Vagina (tissue), 2 donors: ENCODE measurements around the gene ZCCHC9. TPM values are rescaled to one million over a fixed set of nuclear protein-coding genes. Genes with fewer than 3 reads are reported as not detected.
A peak's percentile ranks its signal among the peaks of the same experiment; 100 is the strongest.

Experiments
- DNase-seq, 2 donors: peaks; one replicate each; pipeline ENCODE4 v3.0.0-alpha.2; 2017; ENCODE audit errors: extremely low spot score in 2 of 2
- H3K27ac ChIP-seq: fragments of 200-600 bp; sonication (generic); one replicate; pipeline ENCODE4 v1.5.1; 2019
- H3K27me3 ChIP-seq: fragments of 200-600 bp; sonication (generic); one replicate; pipeline ENCODE4 v1.5.1; 2019
- H3K36me3 ChIP-seq, 2 donors: fragments of 200-600 bp; sonication (generic); one replicate each; pipeline ENCODE4 v1.5.1; 2017 to 2019
- H3K4me1 ChIP-seq: fragments of 200-600 bp; sonication (generic); one replicate; pipeline ENCODE4 v1.5.1; 2019
- H3K4me3 ChIP-seq, 2 donors: fragments of 200-600 bp; sonication (generic); 1 replicate in 1 of 2; 2 replicates in 1 of 2; pipeline ENCODE4 v1.5.1; 2016 to 2019
- H3K9me3 ChIP-seq: fragments of 200-600 bp; sonication (generic); one replicate; pipeline ENCODE4 v1.5.1; 2019
- POLR2A ChIP-seq, 2 donors: fragments of 450-650 bp; IDR thresholded peaks; one replicate each; pipeline ENCODE4 v1.6.1; 2017; ENCODE audit warnings: antibody characterized with exemption in 2 of 2, mild to moderate bottlenecking in 2 of 2, moderate library complexity in 2 of 2
- POLR2AphosphoS5 ChIP-seq, 2 donors: sonication (generic); formaldehyde crosslinking; IDR thresholded peaks; one replicate each; pipeline ENCODE4 v1.9.0; 2017; ENCODE audit warnings: antibody characterized with exemption in 2 of 2, mild to moderate bottlenecking in 2 of 2, low read depth in 1 of 2; ENCODE audit not compliant: insufficient read depth in 1 of 2
- intact Hi-C: fragments of 100-400 bp; cut with DNase I; formaldehyde crosslinking; loops from one replicate; pipeline ENCODE4 v1.15.1; 2023
- total RNA-seq: library from RNA; depleted of rRNA; stranded (reverse); fragments of >200 nt; gene quantifications from one replicate; pipeline ENCODE4 v1.2.3, GENCODE V29; 2016
- TF ChIP-seq, protein P1 (sequence below), 3 experiments: fragments of 450-650 bp in 2 of 3; fragments of 200-600 bp in 1 of 3; sonication (generic) in 1 of 3; IDR thresholded peaks; one replicate each; pipeline ENCODE4 v1.5.1; 2017 to 2019; ENCODE audit warnings: antibody characterized with exemption in 3 of 3, mild to moderate bottlenecking in 2 of 3, moderate library complexity in 2 of 3

ZCCHC9 gene
- total RNA-seq, 1 donor from 2014 or later = 16.7 TPM

DNA sequence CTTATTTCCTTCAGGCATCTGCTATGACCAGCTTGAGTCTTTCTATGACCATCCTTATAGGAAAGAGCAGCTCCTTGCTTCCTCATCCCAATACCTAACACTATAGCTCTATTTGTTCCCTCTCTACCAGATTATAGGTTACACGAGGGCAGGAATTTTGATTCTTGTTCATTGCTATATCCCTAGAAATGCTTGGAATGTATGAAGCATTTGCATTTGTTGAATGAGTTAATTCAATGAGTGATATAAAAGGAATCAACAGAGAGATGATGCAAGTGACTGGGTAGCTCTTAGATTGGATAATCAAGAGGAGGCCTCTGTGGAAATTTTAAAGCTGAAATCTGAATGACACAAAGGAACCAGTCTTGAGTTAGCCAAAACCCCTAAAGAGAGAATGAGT lies 13.9 kb downstream of the ZCCHC9 start:
- H3K9me3 ChIP-seq = no peaks in the 10 kb centered on the region
- no peak overlapping the region for H3K27ac ChIP-seq
- intact Hi-C loops = no loop called here
- DNase-seq = no peak
- H3K4me1 ChIP-seq = no peaks in the 10 kb centered on the region
- TF ChIP-seq, protein P1, sequence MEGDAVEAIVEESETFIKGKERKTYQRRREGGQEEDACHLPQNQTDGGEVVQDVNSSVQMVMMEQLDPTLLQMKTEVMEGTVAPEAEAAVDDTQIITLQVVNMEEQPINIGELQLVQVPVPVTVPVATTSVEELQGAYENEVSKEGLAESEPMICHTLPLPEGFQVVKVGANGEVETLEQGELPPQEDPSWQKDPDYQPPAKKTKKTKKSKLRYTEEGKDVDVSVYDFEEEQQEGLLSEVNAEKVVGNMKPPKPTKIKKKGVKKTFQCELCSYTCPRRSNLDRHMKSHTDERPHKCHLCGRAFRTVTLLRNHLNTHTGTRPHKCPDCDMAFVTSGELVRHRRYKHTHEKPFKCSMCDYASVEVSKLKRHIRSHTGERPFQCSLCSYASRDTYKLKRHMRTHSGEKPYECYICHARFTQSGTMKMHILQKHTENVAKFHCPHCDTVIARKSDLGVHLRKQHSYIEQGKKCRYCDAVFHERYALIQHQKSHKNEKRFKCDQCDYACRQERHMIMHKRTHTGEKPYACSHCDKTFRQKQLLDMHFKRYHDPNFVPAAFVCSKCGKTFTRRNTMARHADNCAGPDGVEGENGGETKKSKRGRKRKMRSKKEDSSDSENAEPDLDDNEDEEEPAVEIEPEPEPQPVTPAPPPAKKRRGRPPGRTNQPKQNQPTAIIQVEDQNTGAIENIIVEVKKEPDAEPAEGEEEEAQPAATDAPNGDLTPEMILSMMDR (IDR thresholded peaks at IDR 0.05) = no peak
- TF ChIP-seq POLR2AphosphoS5 (IDR thresholded peaks at IDR 0.05; ENCODE audit: insufficient read depth in 1 of 2, low read depth in 1 of 2) (no peak), POLR2A (IDR thresholded peaks at IDR 0.05) (no peak)
- peaks cover 0 to 20% of the 10 kb centered on the region in 2 donors for H3K36me3 ChIP-seq
- H3K4me3 ChIP-seq = no peak overlapping the region
- H3K27me3 ChIP-seq = no peaks in the 10 kb centered on the region

DNA sequence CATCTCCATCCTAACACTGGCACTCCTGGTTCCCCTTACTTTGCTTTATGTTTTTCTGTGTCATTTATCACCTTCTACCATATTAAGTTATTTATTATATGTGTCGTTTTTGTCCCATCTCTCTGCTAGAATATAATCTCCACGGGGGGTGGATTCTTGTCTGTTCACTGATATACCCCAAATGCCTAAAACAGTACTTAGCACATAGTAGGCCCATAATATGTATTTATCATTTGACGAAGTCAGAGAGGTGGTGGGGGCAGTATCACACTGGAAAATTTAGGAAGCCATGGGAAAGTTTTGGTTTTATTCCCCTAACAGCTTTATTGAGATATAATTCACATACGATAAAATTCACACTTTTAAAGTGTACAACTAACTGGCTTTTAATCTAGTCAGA lies 14.4 kb downstream of the ZCCHC9 start:
- TF ChIP-seq POLR2A (IDR thresholded peaks at IDR 0.05) = no peak
- TF ChIP-seq POLR2AphosphoS5 (IDR thresholded peaks at IDR 0.05; ENCODE audit: insufficient read depth in 1 of 2, low read depth in 1 of 2) = no peak
- H3K4me1 ChIP-seq = no peaks in the 10 kb centered on the region
- DNase-seq = no peak
- H3K4me3 ChIP-seq = no peak overlapping the region
- H3K27ac ChIP-seq = no peak overlapping the region
- intact Hi-C loops = no loop called here
- no peaks in the 10 kb centered on the region for H3K9me3 ChIP-seq
- peaks cover 0 to 20% of the 10 kb centered on the region in 2 donors for H3K36me3 ChIP-seq
- H3K27me3 ChIP-seq = no peaks in the 10 kb centered on the region

DNA sequence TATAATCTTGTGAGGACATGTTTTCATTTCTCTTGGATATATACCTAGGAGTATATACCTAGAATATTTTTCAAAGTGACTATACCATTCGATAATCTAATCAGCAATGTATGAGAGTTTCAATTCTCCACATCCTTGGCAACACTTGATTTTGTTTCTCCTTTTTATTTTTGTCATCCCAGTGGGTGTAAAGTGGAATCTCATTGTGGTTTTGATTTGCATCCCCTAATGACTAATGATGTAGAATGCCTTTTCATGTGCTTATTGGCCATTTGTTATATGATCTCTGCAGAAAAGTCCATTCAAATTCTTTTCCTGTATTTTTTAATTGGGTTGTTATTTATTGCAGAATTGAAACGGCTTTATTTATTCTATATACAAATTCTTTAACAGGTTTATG lies 15.2 kb downstream of the ZCCHC9 start:
- no peak overlapping the region for H3K27ac ChIP-seq
- intact Hi-C loops = no loop called here
- no peak for DNase-seq
- no peaks in the 10 kb centered on the region for H3K27me3 ChIP-seq
- H3K36me3 ChIP-seq = peaks cover 0 to 19% of the 10 kb centered on the region in 2 donors
- H3K9me3 ChIP-seq = no peaks in the 10 kb centered on the region
- TF ChIP-seq POLR2A (IDR thresholded peaks at IDR 0.05) = no peak
- H3K4me3 ChIP-seq = no peak overlapping the region
- H3K4me1 ChIP-seq = no peaks in the 10 kb centered on the region

DNA sequence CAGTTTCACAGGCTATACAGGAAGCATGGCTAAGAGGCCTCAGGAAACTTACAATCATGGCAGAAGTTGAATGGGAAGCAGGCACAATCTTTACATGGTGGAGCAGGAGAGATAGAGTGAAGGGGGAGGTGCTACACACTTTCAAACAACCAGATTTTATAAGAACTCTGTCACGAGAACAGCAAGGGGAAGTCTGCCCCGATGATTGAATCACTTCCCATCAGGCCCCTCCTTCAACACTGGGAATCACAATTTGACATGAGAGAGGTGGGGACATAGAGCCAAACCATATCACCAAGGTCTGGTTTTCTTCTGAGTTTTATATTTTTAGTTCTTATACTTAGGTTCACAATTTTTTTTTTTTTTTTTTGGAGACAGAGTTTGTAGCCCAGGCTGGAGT lies 16.1 kb downstream of the ZCCHC9 start:
- H3K4me1 ChIP-seq = no peaks in the 10 kb centered on the region
- H3K9me3 ChIP-seq = no peaks in the 10 kb centered on the region
- H3K27ac ChIP-seq = no peak overlapping the region
- H3K36me3 ChIP-seq = peaks cover 0 to 9% of the 10 kb centered on the region in 2 donors
- no peak overlapping the region for H3K4me3 ChIP-seq
- H3K27me3 ChIP-seq = no peaks in the 10 kb centered on the region
- no peak for DNase-seq
- intact Hi-C loops = no loop called here
- TF ChIP-seq POLR2AphosphoS5 (IDR thresholded peaks at IDR 0.05; ENCODE audit: insufficient read depth in 1 of 2, low read depth in 1 of 2) (no peak), POLR2A (IDR thresholded peaks at IDR 0.05) (no peak)
- TF ChIP-seq, protein P1 (IDR thresholded peaks at IDR 0.05) = no peak

DNA sequence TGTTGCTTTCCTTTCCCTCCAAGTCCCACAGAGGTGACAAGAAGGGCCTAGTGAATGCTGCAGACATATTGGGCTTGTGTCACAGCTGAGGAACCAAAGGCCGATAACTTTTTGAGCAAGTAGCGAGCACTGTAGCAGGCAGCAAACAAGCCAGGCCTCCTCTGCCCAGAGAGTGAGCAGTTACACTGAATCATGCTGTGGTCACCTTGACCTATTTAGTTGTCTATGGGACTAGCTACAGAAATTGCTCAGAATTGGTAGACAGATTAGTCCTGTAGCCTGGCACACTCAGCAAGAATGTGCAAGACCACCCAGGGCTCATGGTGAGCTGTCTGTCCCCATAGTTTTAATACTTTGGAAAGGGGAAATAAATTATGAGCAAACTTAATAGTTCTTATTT lies 25.2 kb downstream of the ZCCHC9 start:
- Histone ChIP-seq H3K9me3 (no peaks in the 10 kb centered on the region), H3K4me3 (no peak overlapping the region), H3K36me3 (no peaks in the 10 kb centered on the region), H3K4me1 (no peaks in the 10 kb centered on the region), H3K27ac (no peak overlapping the region), H3K27me3 (no peaks in the 10 kb centered on the region)
- TF ChIP-seq, protein P1 (IDR thresholded peaks at IDR 0.05) = no peak
- TF ChIP-seq POLR2AphosphoS5 (IDR thresholded peaks at IDR 0.05; ENCODE audit: insufficient read depth in 1 of 2, low read depth in 1 of 2) = no peak
- no peak for TF ChIP-seq POLR2A (IDR thresholded peaks at IDR 0.05)
- DNase-seq = no peak
- intact Hi-C loops = no loop called here

DNA sequence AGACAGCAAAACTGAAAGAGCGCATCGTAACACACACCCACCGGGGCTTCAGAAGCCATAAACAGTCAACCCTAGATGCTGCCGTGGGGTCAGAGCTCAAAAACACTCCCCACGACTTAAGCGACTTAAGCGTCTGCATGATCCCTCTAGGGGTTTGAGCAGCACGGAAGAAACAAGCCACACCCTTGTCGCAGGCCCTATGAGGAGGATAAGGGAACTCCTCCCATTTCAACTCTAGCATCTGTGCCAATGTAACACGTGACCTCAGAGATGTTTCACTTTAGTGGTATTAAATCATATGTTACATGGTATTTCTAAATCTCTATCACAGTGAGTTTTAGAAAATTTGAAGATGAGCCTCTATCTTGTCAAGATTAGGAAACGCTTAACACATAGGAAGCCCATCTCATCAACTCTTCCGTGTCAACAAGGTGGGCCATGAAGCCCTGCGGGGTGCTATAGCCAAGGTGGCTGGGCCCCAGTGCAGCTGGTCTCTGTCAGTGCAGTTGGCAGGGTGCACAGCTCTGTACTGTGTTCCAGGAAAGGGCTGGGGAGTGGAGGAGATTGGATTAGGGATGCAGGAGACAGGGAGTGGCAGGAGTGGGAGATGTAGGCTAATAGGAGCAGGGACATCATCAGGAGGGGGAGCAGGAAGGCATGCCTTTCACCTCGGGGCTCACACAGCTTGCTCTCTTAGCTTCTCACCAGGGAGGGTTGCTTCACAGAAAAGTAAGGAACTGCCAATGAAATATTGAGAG lies 33.1 kb downstream of the ZCCHC9 start:
- TF ChIP-seq POLR2AphosphoS5 (IDR thresholded peaks at IDR 0.05; ENCODE audit: insufficient read depth in 1 of 2, low read depth in 1 of 2) (no peak), POLR2A (IDR thresholded peaks at IDR 0.05) (no peak)
- TF ChIP-seq, protein P1 (IDR thresholded peaks at IDR 0.05) = no peak
- H3K9me3 ChIP-seq = no peaks in the 10 kb centered on the region
- H3K27me3 ChIP-seq = no peaks in the 10 kb centered on the region
- no peak overlapping the region for H3K27ac ChIP-seq
- H3K4me3 ChIP-seq = peak overlapping the region in 1 of 2 donors; percentile 9
- H3K4me1 ChIP-seq = no peaks in the 10 kb centered on the region
- intact Hi-C loops = no loop called here
- H3K36me3 ChIP-seq = no peaks in the 10 kb centered on the region
- DNase-seq = no peak
